ENCODE data around the gene GJD2.

GJD2 gene

GRCh38 chr15:34754674-34755418 lies at the start of gene GJD2:
Gene GJD2, minus strand, starts transcription at chr15:34754998. Its CDS starts 510 bp downstream, at chr15:34754488.
- DNase-seq (ENCODE audit: low read depth), result no peak

DNA sequence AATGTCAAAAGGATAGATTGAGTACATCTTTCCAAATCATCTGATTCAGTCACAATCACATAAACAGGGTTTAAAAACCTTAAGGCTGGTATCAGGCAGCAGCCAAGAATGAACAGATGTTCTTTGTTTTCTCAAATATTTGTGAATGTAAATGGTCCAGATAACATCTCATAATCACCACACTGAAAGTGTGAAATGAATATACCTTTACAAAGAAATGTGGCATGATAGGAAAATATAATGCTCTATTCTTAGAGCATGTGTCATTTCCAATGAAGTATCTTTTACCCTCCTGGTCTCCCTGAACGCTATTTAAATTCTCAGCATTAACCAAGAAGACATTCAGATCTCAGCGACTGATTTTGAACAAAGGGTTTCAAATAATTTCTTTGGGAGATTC lies 49.3 kb upstream of the GJD2 start:
- no peak for DNase-seq (ENCODE audit: low read depth)

DNA sequence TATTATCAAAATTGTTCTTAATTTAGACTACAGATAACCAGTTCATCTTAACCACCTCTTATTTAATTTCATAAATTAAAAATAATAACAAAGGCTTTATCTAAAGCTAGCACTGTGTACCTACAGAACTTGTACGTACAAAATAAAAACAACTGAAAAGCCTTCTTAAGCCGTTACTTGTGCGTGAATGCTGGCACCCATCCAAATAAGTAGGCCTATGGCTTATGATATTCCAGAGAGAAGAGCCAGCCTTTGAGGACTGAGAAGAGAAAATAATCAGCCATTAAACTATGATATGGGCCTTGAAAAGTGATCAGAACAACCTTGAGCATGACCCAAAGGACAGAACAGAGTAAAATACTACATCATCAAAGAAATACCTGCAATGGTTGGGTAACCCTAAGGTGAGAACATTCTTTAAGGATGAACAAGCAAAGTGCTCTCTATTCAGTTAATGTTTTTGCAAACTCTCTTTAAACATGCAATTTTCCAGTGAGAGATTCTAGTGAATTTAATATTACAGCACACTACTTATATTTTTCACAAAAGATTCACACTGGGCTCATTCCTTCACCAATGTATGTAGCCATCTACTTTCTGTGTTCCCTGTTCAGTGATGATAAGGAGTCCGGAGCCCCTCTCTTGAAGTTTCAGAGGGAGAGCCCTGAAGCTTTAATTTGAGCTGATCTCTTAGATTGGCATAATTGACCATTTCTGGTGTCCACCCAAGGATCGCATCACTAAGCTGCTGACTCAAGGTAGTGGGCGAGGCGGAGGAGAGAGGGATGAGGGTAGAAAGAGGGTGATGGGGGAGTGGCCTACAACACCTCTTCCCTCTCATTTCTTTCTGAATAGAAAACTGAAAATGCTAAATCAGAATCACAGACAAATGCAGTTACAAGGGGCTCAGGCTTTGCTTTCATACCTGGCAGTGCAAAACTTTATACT lies 48.3 kb upstream of the GJD2 start:
- no peak for DNase-seq (ENCODE audit: low read depth)

DNA sequence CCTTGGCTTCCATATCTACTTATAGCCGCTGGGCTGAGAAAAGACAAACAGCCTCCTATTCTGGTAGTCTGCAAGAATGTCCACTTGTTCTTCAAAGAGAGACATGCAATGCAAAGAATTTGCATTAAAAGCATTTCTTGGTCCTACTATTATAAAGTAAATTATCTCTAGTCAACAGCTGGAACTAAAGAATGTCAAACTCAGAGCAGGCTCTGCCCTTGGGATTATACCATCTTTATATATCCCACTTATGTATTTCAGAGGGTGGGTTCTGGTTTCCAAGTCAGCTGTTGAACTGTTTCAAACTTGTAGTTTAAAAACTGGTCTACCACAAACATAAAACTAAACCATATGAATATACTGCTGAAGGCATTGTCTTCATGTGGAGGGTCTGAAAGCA lies 47.6 kb upstream of the GJD2 start:
- no peak for DNase-seq (ENCODE audit: low read depth)

GRCh38 chr15:34799149-34800101 lies 44.6 kb upstream of the GJD2 start:
- DNase-seq (ENCODE audit: low read depth), result no peak

- DNase-seq (ENCODE audit: low read depth), result no peak
Observed at GRCh38 chr15:34796847-34797435, 42.1 kb upstream of the GJD2 start.

GRCh38 chr15:34795267-34796081 lies 40.7 kb upstream of the GJD2 start, which contains the start of gene ACTC1:
Gene ACTC1, minus strand, starts transcription at chr15:34795549. Its CDS starts 741 bp downstream, at chr15:34794808.
- no peak for DNase-seq (ENCODE audit: low read depth)

DNA sequence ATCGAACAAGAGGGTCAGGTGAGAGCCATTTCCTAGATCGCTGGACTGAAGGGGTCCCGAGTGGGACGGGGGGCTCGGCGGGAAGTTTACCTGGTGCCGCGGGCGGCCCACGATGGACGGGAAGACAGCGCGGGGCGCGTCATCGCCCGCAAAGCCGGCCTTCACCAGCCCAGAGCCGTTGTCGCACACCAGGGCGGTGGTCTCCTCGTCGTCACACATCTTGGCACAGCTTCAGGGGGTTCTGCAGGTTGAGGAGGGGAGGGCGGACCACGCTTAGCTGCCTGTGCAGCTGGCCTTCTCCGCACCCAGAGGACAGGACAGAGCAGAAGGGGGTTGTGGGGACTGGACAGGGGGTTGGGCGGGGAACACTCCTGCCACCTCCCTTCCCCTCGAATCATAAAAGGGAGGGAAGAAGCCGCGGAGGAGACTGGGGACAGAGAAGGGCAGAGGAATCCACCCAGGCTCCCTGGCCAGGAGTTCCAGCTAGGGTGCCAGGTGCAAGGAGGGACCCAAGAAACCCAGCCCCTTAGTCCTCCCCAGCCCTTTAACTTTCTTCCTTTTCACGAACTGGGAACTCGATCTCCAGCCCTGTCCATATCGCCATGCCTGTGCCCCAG lies 39.9 kb upstream of the GJD2 start:
- DNase-seq (ENCODE audit: low read depth), result no peak

DNA sequence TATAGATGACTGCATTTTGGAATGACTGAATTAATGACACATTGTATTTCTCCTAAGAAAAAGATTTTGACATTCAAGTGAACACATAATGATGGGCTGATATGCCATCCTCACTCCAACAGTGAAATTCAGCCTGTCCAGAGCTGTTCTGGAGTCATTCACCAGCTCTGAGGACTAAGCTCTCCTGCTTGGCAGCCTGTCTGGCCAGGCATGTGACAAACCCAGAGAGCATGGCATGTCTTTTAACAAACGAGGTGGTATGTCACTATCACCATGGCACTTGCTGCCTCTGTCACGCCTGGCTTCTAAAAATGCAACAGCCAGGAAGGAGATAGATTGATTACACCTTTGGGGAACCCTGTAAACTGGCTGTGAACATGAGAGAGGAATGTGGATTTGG lies 39.1 kb upstream of the GJD2 start:
- DNase-seq (ENCODE audit: low read depth), result no peak

- no peak for DNase-seq (ENCODE audit: low read depth)
Observed at GRCh38 chr15:34793071-34793470, 38.3 kb upstream of the GJD2 start.

DNA sequence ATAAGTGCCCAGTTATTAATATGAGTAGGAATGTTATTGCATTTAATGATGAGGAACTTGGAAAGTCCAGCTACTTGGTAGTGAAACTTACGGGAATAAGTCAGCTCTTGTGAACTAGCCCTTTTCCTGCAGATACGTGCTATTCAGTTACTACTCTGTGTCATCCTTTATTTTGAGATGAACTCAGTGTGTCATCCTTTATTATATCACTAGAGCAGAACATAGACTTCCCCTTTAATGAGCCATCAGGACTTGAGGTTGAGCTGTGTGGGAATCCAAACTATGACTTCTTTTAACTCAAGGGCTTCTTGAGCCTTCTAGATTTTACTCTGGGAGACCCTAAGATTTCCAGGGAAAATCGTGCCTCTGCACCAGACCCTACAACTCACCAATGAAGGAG lies 36.9 kb upstream of the GJD2 start:
- DNase-seq (ENCODE audit: low read depth), result no peak

DNA sequence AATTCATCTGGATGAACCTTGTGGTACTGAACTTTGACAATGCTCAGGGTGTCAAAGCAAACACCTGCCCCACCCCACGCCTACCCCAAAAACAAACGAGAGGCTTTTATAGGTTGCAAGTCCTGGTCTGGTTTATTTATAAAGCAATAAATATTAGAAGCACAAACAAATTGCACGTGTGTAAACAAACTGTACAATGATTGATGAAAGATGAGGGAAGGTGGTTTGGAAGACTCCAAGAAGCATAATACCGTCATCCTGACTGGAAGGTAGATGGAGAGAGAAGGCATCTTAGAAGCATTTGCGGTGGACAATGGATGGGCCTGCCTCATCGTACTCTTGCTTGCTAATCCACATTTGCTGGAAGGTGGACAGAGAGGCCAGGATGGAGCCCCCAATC lies 35.3 kb upstream of the GJD2 start:
- DNase-seq (ENCODE audit: low read depth), result no peak

- no peak for DNase-seq (ENCODE audit: low read depth)
Observed at GRCh38 chr15:34789326-34789725, 34.5 kb upstream of the GJD2 start.

GRCh38 chr15:34786206-34786605 lies 31.4 kb upstream of the GJD2 start:
- DNase-seq (ENCODE audit: low read depth), result no peak

DNA sequence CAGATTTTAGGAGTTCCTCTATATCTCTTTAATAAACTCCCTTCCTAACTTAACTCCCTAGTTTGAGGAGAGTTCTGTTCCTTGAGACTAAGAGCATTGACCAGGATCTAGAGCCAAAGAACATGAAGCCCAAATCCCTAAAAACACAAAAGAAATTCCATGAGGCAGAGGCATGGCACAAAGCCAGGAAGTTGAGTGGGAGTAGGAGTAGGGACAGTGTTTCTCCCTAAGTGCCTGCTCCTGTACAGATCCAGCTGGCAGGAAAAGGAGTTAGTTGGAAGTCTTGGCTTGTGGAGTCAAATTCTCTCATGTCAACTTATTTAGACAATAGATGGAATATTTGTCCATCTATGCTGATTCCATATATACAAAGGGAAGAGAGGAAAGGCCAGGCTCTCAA lies 29.2 kb upstream of the GJD2 start:
- DNase-seq (ENCODE audit: low read depth), result no peak

DNA sequence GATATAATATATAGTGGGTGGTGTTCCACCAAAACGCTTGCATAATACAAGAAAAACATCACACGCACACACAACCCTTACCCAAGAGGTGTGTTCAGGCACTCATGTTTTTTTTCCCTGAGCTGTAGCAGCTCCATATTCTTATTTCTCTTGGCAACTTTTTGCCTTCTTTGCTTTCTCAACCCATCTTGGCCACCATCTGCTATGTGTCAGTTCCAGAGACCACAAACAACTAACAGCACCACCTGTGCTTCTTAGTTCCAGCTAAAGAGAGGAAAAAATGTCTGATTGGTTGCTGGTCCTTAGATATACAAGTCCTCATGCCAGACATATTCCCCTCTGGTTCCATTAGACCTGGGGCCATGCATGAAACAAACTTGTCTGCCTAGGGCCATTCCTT lies 28.6 kb upstream of the GJD2 start:
- no peak for DNase-seq (ENCODE audit: low read depth)

DNA sequence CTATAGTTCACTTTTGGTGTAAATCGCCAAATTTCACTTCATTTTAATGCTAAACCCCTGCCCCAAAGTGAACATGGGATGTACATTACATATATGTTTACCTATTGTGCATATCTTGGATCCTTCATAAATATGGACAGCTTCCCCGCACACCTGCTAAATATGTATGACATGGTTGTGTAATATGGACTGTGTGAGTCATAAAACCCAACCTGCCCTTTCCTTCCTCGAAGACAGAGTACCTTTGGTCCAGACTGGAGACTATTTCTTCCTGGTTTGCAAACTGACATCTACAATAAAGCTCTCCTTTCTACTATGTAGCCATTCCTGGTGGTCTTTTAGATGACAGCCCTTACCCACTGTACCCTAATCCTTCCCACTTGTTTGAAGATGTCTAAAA lies 28.1 kb upstream of the GJD2 start:
- DNase-seq (ENCODE audit: low read depth), result no peak

- DNase-seq (ENCODE audit: low read depth), result no peak
Observed at GRCh38 chr15:34780725-34781124, 25.9 kb upstream of the GJD2 start.

DNA sequence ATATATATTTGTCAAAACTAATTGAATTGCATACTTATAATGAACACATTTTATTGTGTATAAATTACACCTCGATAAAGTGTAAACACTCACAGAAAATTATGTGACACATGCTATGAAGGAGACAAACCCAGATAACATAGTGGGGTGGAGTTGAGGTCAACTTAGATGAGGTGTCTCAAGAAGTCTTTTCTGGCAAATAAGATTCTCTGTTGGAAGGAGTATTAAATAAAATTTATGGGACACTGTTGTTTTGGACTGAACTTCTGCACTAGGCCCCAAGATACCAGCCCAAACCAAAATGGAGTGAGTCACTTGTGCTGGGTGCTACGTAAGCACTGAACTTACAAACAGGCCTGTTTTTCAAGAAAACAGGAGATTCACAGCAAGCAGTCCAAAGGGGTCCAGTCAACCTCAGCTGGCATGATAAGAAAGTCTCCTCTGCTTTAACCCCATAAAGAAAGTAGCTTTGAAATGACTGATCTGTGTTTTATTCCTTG lies 21.9 kb upstream of the GJD2 start:
- no peak for DNase-seq (ENCODE audit: low read depth)

DNA sequence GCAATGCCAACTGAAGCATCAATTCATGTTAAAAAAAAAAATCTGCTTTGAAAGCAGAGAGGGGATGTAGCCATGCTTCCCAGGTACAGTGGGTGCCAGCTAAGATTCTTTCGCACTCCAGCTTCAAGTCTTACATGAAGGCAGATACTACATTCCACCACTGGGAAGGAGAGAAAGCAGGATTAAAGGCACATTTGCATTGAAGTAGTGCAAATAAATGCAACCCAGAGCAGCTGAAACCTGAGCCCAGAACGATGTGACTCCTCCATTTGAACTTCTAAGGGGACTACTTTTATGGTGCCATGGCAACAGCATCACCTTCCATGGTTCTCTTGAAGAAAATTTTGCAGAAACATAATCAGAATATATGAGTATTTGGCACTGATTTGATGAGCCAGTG lies 19.1 kb upstream of the GJD2 start:
- DNase-seq (ENCODE audit: low read depth), result no peak

Data from HS-27A (cell line).